ENCODE results near the gene MRAP2. TPM values are rescaled to one million over a fixed set of nuclear protein-coding genes. Genes with fewer than 3 reads are reported as not detected.

Gene MRAP2
- polyA plus RNA-seq, 1 donor (not counting 4 experiments of a cell fraction or from before 2014, with no cell fraction given): 3.0 TPM

GRCh38 chr6:84018453-84019061 lies 15.0 kb upstream of the MRAP2 start:
- Histone ChIP-seq H3K79me2 (ENCODE audit: control insufficient read depth, insufficient read depth, low read length) (no peaks in the 10 kb centered on the region), H3K4me2 (ENCODE audit: control insufficient read depth, extremely low read depth, insufficient read depth, low read depth, low read length) (no peak overlapping the region), H3K4me3 (ENCODE audit: control insufficient read depth in 2 of 3, extremely low read depth in 1 of 3, insufficient read depth in 2 of 3, low read depth in 1 of 3, low read length in 3 of 3) (no peak overlapping the region), H3K27ac (ENCODE audit: control insufficient read depth, insufficient read depth, low read length) (no peak overlapping the region), H3K9me1 (ENCODE audit: control insufficient read depth, extremely low read depth, insufficient read depth, low read length) (no peaks in the 10 kb centered on the region), H4K20me1 (ENCODE audit: control insufficient read depth, extremely low read depth, insufficient read depth, low read length) (no peaks in the 10 kb centered on the region), H3K4me1 (ENCODE audit: control insufficient read depth, extremely low read depth, insufficient read depth, low read length) (no peaks in the 10 kb centered on the region), H3K9me3 (ENCODE audit: control insufficient read depth, low read depth, low read length) (no peaks in the 10 kb centered on the region), H3K27me3 (ENCODE audit: control insufficient read depth, extremely low read depth, insufficient read depth, low read length) (no peaks in the 10 kb centered on the region), H3K36me3 (ENCODE audit: control insufficient read depth in 2 of 2, extremely low read depth in 1 of 2, insufficient read depth in 2 of 2, low read length in 2 of 2) (no peaks in the 10 kb centered on the region), H2AFZ (ENCODE audit: control insufficient read depth, low read length) (no peak overlapping the region), H3K9ac (ENCODE audit: control insufficient read depth, extremely low read depth, insufficient read depth, low read length) (no peak overlapping the region)
- TF ChIP-seq EZH2 (IDR thresholded peaks at IDR 0.05; ENCODE audit: low read length) (no peak), CTCF (optimal IDR thresholded peaks at IDR 0.05 in 1 of 3, IDR thresholded peaks at IDR 0.05 in 1 of 3, conservative IDR thresholded peaks at IDR 0.05 in 1 of 3; ENCODE audit: extremely low read depth in 1 of 3, insufficient read depth in 2 of 3, low read length in 3 of 3) (no peak)
- dilution Hi-C loops (cut with MboI; ENCODE audit: extremely low pct_ligation_motif_present, low sequenced_read_pairs): no loop called here
- FAIRE-seq (peak; percentile 9), DNase-seq (ENCODE audit: low read depth, low spot score) (no peak)

GRCh38 chr6:84019141-84019841 lies 14.3 kb upstream of the MRAP2 start:
- Histone ChIP-seq H3K4me1 (ENCODE audit: control insufficient read depth, extremely low read depth, insufficient read depth, low read length) (no peaks in the 10 kb centered on the region), H3K4me2 (ENCODE audit: control insufficient read depth, extremely low read depth, insufficient read depth, low read depth, low read length) (no peak overlapping the region), H3K9ac (ENCODE audit: control insufficient read depth, extremely low read depth, insufficient read depth, low read length) (no peak overlapping the region), H3K79me2 (ENCODE audit: control insufficient read depth, insufficient read depth, low read length) (no peaks in the 10 kb centered on the region), H3K9me3 (ENCODE audit: control insufficient read depth, low read depth, low read length) (no peaks in the 10 kb centered on the region), H2AFZ (ENCODE audit: control insufficient read depth, low read length) (no peak overlapping the region), H4K20me1 (ENCODE audit: control insufficient read depth, extremely low read depth, insufficient read depth, low read length) (no peaks in the 10 kb centered on the region), H3K27me3 (ENCODE audit: control insufficient read depth, extremely low read depth, insufficient read depth, low read length) (no peaks in the 10 kb centered on the region), H3K9me1 (ENCODE audit: control insufficient read depth, extremely low read depth, insufficient read depth, low read length) (no peaks in the 10 kb centered on the region), H3K36me3 (ENCODE audit: control insufficient read depth in 2 of 2, extremely low read depth in 1 of 2, insufficient read depth in 2 of 2, low read length in 2 of 2) (no peaks in the 10 kb centered on the region), H3K27ac (ENCODE audit: control insufficient read depth, insufficient read depth, low read length) (no peak overlapping the region), H3K4me3 (ENCODE audit: control insufficient read depth in 2 of 3, extremely low read depth in 1 of 3, insufficient read depth in 2 of 3, low read depth in 1 of 3, low read length in 3 of 3) (no peak overlapping the region)
- dilution Hi-C loops (cut with MboI; ENCODE audit: extremely low pct_ligation_motif_present, low sequenced_read_pairs): no loop called here
- FAIRE-seq (no peak), DNase-seq (ENCODE audit: low read depth, low spot score) (no peak)
- TF ChIP-seq CTCF (optimal IDR thresholded peaks at IDR 0.05 in 1 of 3, IDR thresholded peaks at IDR 0.05 in 1 of 3, conservative IDR thresholded peaks at IDR 0.05 in 1 of 3; ENCODE audit: extremely low read depth in 1 of 3, insufficient read depth in 2 of 3, low read length in 3 of 3) (no peak), EZH2 (IDR thresholded peaks at IDR 0.05; ENCODE audit: low read length) (no peak)
